GM21786 (cell line): ENCODE data around the gene RBM46.
"Not testable (repeated sequence)": the region's sequence is repeated elsewhere in the genome, so short reads cannot be mapped to it uniquely, and the experiment has no call there.

Experiments used
- ATAC-seq: cut with Tn5 transposase; IDR thresholded peaks from one replicate; pipeline ENCODE4 v1.9.1; 2021; ENCODE audit not compliant: unreplicated experiment

The RBM46 gene

DNA sequence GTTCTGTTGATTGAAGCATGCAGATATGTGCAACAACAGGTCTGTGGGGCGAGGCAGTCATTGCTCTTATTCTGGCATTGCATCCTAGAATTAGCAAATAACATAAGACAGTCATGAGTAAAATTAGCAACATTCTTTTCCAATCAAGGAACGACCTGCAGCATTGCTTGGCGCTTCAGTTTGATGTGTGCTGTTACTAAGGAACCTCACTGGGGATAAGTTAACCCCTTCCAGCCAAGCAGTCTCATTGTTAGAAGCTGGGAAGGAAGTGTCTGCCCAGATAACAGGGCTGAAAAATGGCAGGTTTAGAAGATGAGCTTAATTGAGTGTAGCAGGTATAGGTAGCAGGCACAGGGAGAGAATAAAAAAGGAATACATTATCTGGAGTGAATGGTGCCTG is 55.4 kb downstream of the RBM46 start:
- no peak for ATAC-seq

GRCh38 chr4:154838155-154838554 is 57.1 kb downstream of the RBM46 start:
- ATAC-seq = no peak

DNA sequence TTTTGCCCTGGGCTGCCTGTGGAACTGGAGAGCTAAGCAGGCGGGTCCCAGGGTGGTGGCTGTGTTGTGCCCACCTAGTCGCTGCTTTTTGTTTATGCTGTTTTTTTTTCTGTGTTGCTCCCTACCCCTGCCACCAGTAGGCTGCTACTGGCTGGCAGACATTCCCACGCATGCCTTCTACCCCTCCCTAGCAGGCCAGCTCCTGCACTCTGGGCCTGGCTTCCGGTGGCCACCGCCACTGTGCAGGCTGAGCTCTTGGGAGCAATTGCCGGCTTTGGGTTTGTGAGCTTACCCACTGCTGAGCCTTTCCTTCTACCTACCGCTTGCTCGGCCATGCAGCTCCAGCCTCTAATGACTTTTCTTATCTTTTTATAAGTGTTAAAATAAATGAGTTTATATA is 57.6 kb downstream of the RBM46 start:
- no peak for ATAC-seq

DNA sequence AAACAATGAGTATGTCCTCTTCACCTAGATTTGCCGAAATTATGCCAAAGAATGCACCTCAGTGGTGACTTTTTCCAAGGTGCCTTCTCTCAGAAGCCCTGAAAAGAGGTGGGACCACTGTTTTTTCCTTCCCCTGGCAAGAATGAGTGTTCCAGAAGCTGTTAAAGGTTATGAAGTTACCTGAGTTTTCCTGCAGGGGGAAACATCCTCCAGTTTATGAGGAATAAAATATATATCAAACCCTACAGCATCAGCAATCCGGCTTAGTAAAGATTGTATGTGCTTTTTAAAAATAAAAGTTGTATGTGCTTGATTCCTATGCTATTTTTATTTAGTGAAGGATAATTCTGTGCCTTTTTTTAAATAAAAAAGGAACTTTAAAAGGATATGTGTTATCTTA is 73.3 kb downstream of the RBM46 start:
- ATAC-seq = no peak

- no peak for ATAC-seq
Observed at GRCh38 chr4:154858166-154858565, 77.1 kb downstream of the RBM46 start.

GRCh38 chr4:154868414-154869194 is 87.5 kb downstream of the RBM46 start:
- ATAC-seq = no peak

DNA sequence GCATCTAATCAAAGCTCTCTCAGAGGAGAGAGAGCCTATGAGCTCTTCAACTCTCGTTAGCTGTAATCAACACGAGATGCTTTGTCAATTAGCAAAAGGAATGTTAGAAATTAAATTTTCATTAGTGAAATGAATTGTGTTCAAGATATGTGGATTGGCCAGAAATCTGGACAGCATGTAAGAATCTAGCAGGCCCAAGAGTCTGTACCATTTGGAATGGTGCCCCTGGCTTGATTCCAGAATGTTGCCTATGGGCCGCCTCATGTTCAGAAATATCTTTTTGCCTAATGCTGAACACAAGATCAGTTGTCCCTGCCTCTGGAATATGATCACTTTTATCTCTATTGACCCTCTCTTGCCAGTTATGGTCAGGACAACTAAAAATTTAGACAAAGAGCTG is 88.2 kb downstream of the RBM46 start:
- no peak for ATAC-seq

GRCh38 chr4:154872198-154872597 is 91.1 kb downstream of the RBM46 start:
- no peak for ATAC-seq

- not testable (repeated sequence) for ATAC-seq
Observed at GRCh38 chr4:154874049-154874448, 93.0 kb downstream of the RBM46 start.

DNA sequence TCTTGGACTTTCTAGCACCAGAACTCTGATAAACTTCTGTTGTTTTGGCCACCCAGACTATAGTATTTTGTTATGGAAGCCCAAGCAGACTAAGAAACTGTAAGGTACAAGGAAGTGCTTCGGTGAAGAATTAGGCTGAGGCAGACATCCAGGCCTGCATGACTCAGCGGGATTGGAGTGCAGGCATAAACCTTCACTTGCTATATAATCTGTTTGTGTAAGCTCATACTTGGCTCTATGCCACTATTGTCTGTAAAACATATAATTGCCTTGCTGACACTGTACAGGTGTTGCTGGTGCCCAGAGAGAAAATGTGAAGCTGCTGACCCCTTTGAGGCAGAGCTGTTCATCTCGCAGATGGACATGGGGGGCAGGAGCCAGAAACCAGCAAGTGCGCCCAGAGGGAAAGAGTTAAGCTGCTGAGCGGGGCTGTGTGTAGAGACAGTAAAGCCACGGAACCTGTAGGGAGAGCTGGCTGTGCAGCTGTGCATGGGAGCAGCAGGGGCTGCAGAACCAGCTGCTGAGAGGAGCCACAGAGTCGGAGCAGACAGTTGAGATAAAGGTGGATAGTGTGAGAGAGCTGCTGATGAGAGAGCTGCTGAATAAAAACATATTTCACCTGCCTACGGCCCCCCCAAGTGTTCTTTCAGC is 96.2 kb downstream of the RBM46 start:
- ATAC-seq = no peak
